Measurements from ENCODE around the gene ADAM8. TPM values are rescaled to one million over a fixed set of nuclear protein-coding genes. Genes with fewer than 3 reads are reported as not detected.

ADAM8 gene
- total and polyA plus RNA-seq, 2 donors (not counting 1 experiment from before 2014, with no cell fraction given) = 0.23 to 2.0 TPM

- Histone ChIP-seq H3K9me3 (ENCODE audit: control insufficient read depth, insufficient read depth, low read depth, low read length) (no peaks in the 10 kb centered on the region), H3K36me3 (ENCODE audit: control insufficient read depth, insufficient read depth, low read length) (peaks cover 33% of the 10 kb centered on the region), H3K27me3 (ENCODE audit: control insufficient read depth, insufficient read depth, low read length) (no peaks in the 10 kb centered on the region), H2AFZ (ENCODE audit: low read length) (no peak overlapping the region), H3K9ac (ENCODE audit: insufficient read depth, low read length) (no peak overlapping the region), H4K20me1 (ENCODE audit: control insufficient read depth, extremely low read depth, insufficient read depth, low read length) (no peaks in the 10 kb centered on the region), H3K4me2 (ENCODE audit: extremely low read depth, insufficient read depth, low read length) (no peak overlapping the region), H3K4me1 (ENCODE audit: control insufficient read depth, extremely low read depth, insufficient read depth, low read length) (peaks cover 2% of the 10 kb centered on the region), H3K4me3 (replicated peaks in 1 of 4; ENCODE audit: control extremely low read depth in 1 of 4, insufficient read depth in 1 of 4, low read depth in 3 of 4, low read length in 4 of 4) (no peak overlapping the region), H3K79me2 (ENCODE audit: control insufficient read depth, insufficient read depth, low read length) (peaks cover 16% of the 10 kb centered on the region), H3K27ac (ENCODE audit: insufficient read depth, low read length) (no peak overlapping the region)
- DNase-seq (ENCODE audit: low read depth in 2 of 2) = no peak
- TF ChIP-seq CTCF (conservative IDR thresholded peaks at IDR 0.05 in 1 of 2, IDR thresholded peaks at IDR 0.05 in 1 of 2; ENCODE audit: low read depth in 1 of 2, low read length in 2 of 2) (no peak), EZH2 (IDR thresholded peaks at IDR 0.05; ENCODE audit: low read length, missing control alignments) (no peak)
Observed at GRCh38 chr10:133298466-133298865, 21.8 kb upstream of the ADAM8 start.

GRCh38 chr10:133297504-133297903 is 20.8 kb upstream of the ADAM8 start:
- H3K36me3 ChIP-seq (ENCODE audit: control insufficient read depth, insufficient read depth, low read length) = peaks cover 38% of the 10 kb centered on the region
- no peaks in the 10 kb centered on the region for H4K20me1 ChIP-seq (ENCODE audit: control insufficient read depth, extremely low read depth, insufficient read depth, low read length)
- DNase-seq (ENCODE audit: low read depth in 2 of 2) = no peak
- peaks cover 7% of the 10 kb centered on the region for H3K79me2 ChIP-seq (ENCODE audit: control insufficient read depth, insufficient read depth, low read length)
- no peak overlapping the region for H2AFZ ChIP-seq (ENCODE audit: low read length)
- no peak overlapping the region for H3K9ac ChIP-seq (ENCODE audit: insufficient read depth, low read length)
- no peak overlapping the region for H3K27ac ChIP-seq (ENCODE audit: insufficient read depth, low read length)
- H3K4me1 ChIP-seq (ENCODE audit: control insufficient read depth, extremely low read depth, insufficient read depth, low read length) = peaks cover 11% of the 10 kb centered on the region
- no peak overlapping the region for H3K4me3 ChIP-seq (replicated peaks in 1 of 4; ENCODE audit: control extremely low read depth in 1 of 4, insufficient read depth in 1 of 4, low read depth in 3 of 4, low read length in 4 of 4)
- no peaks in the 10 kb centered on the region for H3K9me3 ChIP-seq (ENCODE audit: control insufficient read depth, insufficient read depth, low read depth, low read length)
- H3K27me3 ChIP-seq (ENCODE audit: control insufficient read depth, insufficient read depth, low read length) = no peaks in the 10 kb centered on the region
- TF ChIP-seq CTCF (conservative IDR thresholded peaks at IDR 0.05 in 1 of 2, IDR thresholded peaks at IDR 0.05 in 1 of 2; ENCODE audit: low read depth in 1 of 2, low read length in 2 of 2) = no peak
- TF ChIP-seq EZH2 (IDR thresholded peaks at IDR 0.05; ENCODE audit: low read length, missing control alignments) = no peak
- H3K4me2 ChIP-seq (ENCODE audit: extremely low read depth, insufficient read depth, low read length) = no peak overlapping the region

GRCh38 chr10:133295426-133296320 is 19.0 kb upstream of the ADAM8 start:
- Histone ChIP-seq H3K9ac (ENCODE audit: insufficient read depth, low read length) (no peak overlapping the region), H3K27me3 (ENCODE audit: control insufficient read depth, insufficient read depth, low read length) (no peaks in the 10 kb centered on the region), H3K27ac (ENCODE audit: insufficient read depth, low read length) (no peak overlapping the region), H3K36me3 (ENCODE audit: control insufficient read depth, insufficient read depth, low read length) (peaks cover 37% of the 10 kb centered on the region), H3K4me3 (replicated peaks in 1 of 4; ENCODE audit: control extremely low read depth in 1 of 4, insufficient read depth in 1 of 4, low read depth in 3 of 4, low read length in 4 of 4) (no peak overlapping the region), H4K20me1 (ENCODE audit: control insufficient read depth, extremely low read depth, insufficient read depth, low read length) (no peaks in the 10 kb centered on the region), H3K79me2 (ENCODE audit: control insufficient read depth, insufficient read depth, low read length) (no peaks in the 10 kb centered on the region), H3K9me3 (ENCODE audit: control insufficient read depth, insufficient read depth, low read depth, low read length) (no peaks in the 10 kb centered on the region), H3K4me1 (ENCODE audit: control insufficient read depth, extremely low read depth, insufficient read depth, low read length) (peaks cover 13% of the 10 kb centered on the region), H2AFZ (ENCODE audit: low read length) (no peak overlapping the region), H3K4me2 (ENCODE audit: extremely low read depth, insufficient read depth, low read length) (no peak overlapping the region)
- TF ChIP-seq CTCF (conservative IDR thresholded peaks at IDR 0.05 in 1 of 2, IDR thresholded peaks at IDR 0.05 in 1 of 2; ENCODE audit: low read depth in 1 of 2, low read length in 2 of 2) (no peak), EZH2 (IDR thresholded peaks at IDR 0.05; ENCODE audit: low read length, missing control alignments) (no peak)
- no peak for DNase-seq (ENCODE audit: low read depth in 2 of 2)
